ENCODE measurements around the gene TTC5.

Gene TTC5

GRCh38 chr14:20332431-20332787 is 26.7 kb upstream of the TTC5 start:
- H3K79me2 ChIP-seq (ENCODE audit: insufficient read depth, low read length) = peaks cover 30% of the 10 kb centered on the region
- no peaks in the 10 kb centered on the region for H4K20me1 ChIP-seq (ENCODE audit: insufficient read depth, low read length)
- no peak overlapping the region for H2AFZ ChIP-seq (ENCODE audit: low read length)

GRCh38 chr14:20331053-20331613 is 25.4 kb upstream of the TTC5 start:
- peaks cover 7% of the 10 kb centered on the region; the same call in 1 of the 2 replicates for H3F3A ChIP-seq (ENCODE audit: insufficient read depth, low read length)
- H3K27ac ChIP-seq (ENCODE audit: low read depth, low read length, poor library complexity, severe bottlenecking) = no peak overlapping the region
- H3K79me2 ChIP-seq (ENCODE audit: insufficient read depth, low read length) = peaks cover 30% of the 10 kb centered on the region
- H3K9me3 ChIP-seq (ENCODE audit: low read length) = no peaks in the 10 kb centered on the region
- H3K4me3 ChIP-seq (ENCODE audit: low read depth, low read length, poor library complexity, severe bottlenecking) = peak overlapping the region; percentile 27
- H4K20me1 ChIP-seq (ENCODE audit: insufficient read depth, low read length) = no peaks in the 10 kb centered on the region
- peaks cover 27% of the 10 kb centered on the region for H3K4me1 ChIP-seq (ENCODE audit: insufficient read depth, low read length, severe bottlenecking)
- H3K9me2 ChIP-seq (ENCODE audit: low read depth, low read length) = no peaks in the 10 kb centered on the region
- H3K27me3 ChIP-seq (ENCODE audit: insufficient read depth, low read length) = no peaks in the 10 kb centered on the region
- peak overlapping the region; percentile 42 for H3K4me2 ChIP-seq (ENCODE audit: low read length)
- peaks cover 12% of the 10 kb centered on the region for H3K36me3 ChIP-seq (ENCODE audit: insufficient read depth, low read length)
- TF ChIP-seq EZH2 (IDR thresholded peaks at IDR 0.05; ENCODE audit: borderline replicate concordance, low read length) = no peak
- no peak for TF ChIP-seq CTCF (IDR thresholded peaks at IDR 0.05; ENCODE audit: low read length)
- no peak overlapping the region for H2AFZ ChIP-seq (ENCODE audit: low read length)
- H3K9ac ChIP-seq (ENCODE audit: low read length) = 0 out of 2 replicates have a peak overlapping the region, but pooled peaks have one; percentile 9

More at GRCh38 chr14:20332431-20332787, 26.7 kb upstream of the TTC5 start:
- Histone ChIP-seq H3K36me3 (ENCODE audit: insufficient read depth, low read length) (peaks cover 3% of the 10 kb centered on the region; the same call in 1 of the 2 replicates), H3K9me2 (ENCODE audit: low read depth, low read length) (no peaks in the 10 kb centered on the region), H3K4me1 (ENCODE audit: insufficient read depth, low read length, severe bottlenecking) (peaks cover 26% of the 10 kb centered on the region), H3K9ac (ENCODE audit: low read length) (peak overlapping the region; percentile 88), H3K4me2 (ENCODE audit: low read length) (peak overlapping the region; percentile 84), H3K4me3 (ENCODE audit: low read depth, low read length, poor library complexity, severe bottlenecking) (peak overlapping the region; percentile 95), H3K27me3 (ENCODE audit: insufficient read depth, low read length) (no peaks in the 10 kb centered on the region), H3K27ac (ENCODE audit: low read depth, low read length, poor library complexity, severe bottlenecking) (peak overlapping the region; percentile 47), H3F3A (ENCODE audit: insufficient read depth, low read length) (peaks cover 7% of the 10 kb centered on the region; the same call in 1 of the 2 replicates), H3K9me3 (ENCODE audit: low read length) (no peaks in the 10 kb centered on the region)
- no peak for TF ChIP-seq CTCF (IDR thresholded peaks at IDR 0.05; ENCODE audit: low read length)
- no peak for TF ChIP-seq EZH2 (IDR thresholded peaks at IDR 0.05; ENCODE audit: borderline replicate concordance, low read length)

GRCh38 chr14:20329355-20329754 is 23.6 kb upstream of the TTC5 start:
- Histone ChIP-seq H3K9me2 (ENCODE audit: low read depth, low read length) (no peaks in the 10 kb centered on the region), H3K4me3 (ENCODE audit: low read depth, low read length, poor library complexity, severe bottlenecking) (no peak overlapping the region), H3F3A (ENCODE audit: insufficient read depth, low read length) (peaks cover 7% of the 10 kb centered on the region; the same call in 1 of the 2 replicates), H3K36me3 (ENCODE audit: insufficient read depth, low read length) (peaks cover 25% of the 10 kb centered on the region), H3K4me2 (ENCODE audit: low read length) (no peak overlapping the region), H3K27ac (ENCODE audit: low read depth, low read length, poor library complexity, severe bottlenecking) (no peak overlapping the region), H3K9ac (ENCODE audit: low read length) (no peak overlapping the region), H4K20me1 (ENCODE audit: insufficient read depth, low read length) (no peaks in the 10 kb centered on the region), H2AFZ (ENCODE audit: low read length) (no peak overlapping the region), H3K9me3 (ENCODE audit: low read length) (no peaks in the 10 kb centered on the region), H3K79me2 (ENCODE audit: insufficient read depth, low read length) (peaks cover 30% of the 10 kb centered on the region), H3K27me3 (ENCODE audit: insufficient read depth, low read length) (no peaks in the 10 kb centered on the region), H3K4me1 (ENCODE audit: insufficient read depth, low read length, severe bottlenecking) (peaks cover 27% of the 10 kb centered on the region)
- no peak for TF ChIP-seq EZH2 (IDR thresholded peaks at IDR 0.05; ENCODE audit: borderline replicate concordance, low read length)
- no peak for TF ChIP-seq CTCF (IDR thresholded peaks at IDR 0.05; ENCODE audit: low read length)

Measured in OCI-LY1 (cell line).